ENCODE data around the gene PHACTR3.

Gene PHACTR3

DNA sequence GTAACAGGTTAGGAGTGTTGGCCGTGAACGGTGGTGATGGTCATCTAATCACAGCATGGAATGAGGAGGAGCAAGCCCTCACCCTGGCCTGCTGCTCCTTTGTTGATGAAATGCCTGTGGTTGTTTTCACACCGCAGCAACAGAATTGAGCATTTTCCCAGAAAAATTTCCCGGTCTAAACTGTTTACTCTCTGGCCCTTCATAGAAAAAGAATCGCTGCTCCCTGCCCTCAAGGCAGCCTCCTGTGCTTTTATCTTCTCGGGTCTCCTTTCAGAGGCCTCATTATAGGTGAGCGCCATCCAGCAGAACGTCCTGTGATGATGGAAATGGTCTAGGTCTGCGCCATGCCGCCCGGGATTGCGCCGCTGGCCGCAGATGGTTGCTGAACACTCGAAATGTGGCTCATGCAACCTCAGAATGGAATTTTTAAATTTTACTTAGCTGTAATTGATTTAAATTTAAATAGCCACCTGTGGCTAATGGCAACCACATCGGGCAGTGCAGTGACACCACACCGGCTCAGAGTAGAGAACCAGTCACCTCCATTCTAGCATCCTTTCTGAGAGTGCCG is 30.2 kb downstream of the PHACTR3 start:
- TF ChIP-seq, protein P1, sequence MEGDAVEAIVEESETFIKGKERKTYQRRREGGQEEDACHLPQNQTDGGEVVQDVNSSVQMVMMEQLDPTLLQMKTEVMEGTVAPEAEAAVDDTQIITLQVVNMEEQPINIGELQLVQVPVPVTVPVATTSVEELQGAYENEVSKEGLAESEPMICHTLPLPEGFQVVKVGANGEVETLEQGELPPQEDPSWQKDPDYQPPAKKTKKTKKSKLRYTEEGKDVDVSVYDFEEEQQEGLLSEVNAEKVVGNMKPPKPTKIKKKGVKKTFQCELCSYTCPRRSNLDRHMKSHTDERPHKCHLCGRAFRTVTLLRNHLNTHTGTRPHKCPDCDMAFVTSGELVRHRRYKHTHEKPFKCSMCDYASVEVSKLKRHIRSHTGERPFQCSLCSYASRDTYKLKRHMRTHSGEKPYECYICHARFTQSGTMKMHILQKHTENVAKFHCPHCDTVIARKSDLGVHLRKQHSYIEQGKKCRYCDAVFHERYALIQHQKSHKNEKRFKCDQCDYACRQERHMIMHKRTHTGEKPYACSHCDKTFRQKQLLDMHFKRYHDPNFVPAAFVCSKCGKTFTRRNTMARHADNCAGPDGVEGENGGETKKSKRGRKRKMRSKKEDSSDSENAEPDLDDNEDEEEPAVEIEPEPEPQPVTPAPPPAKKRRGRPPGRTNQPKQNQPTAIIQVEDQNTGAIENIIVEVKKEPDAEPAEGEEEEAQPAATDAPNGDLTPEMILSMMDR (conservative IDR thresholded peaks at IDR 0.05; ENCODE audit: low read depth, low read length), result no peak
- DNase-seq (ENCODE audit: low read depth), result no peak
- H3K4me3 ChIP-seq (ENCODE audit: low read depth, low read length), result no peak overlapping the region

DNA sequence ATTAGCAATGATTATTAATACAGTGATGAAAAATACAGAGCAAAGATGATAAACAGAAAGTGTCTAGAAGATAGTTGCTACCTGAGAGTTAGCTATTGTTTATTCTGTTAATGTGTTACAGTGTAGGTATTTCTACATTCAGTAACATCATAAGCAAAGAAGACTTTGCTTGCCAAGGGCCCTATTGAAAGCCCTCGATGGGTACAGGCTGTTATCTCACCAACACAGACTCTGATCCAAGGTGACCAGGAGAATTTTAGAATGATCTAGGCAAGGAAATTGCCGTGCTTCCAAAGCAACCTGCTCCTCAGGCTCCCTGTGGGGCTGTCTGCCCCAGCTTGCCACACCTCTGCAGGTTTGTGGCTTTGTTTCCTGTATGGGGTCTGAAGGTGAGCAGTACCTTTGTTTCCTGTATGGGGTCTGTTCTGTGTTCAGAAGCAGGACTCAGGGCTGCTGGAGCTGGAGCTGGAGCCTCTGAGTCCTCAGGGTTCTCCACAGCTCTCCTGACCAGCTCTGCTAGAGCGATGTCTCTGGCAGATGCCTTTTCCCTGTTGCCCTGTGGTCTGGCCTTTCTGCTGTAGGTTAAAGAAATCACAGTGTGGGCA is 32.5 kb downstream of the PHACTR3 start:
- no peak for DNase-seq (ENCODE audit: low read depth)
- H3K4me3 ChIP-seq (ENCODE audit: low read depth, low read length), result no peak overlapping the region
- TF ChIP-seq, protein P1 (conservative IDR thresholded peaks at IDR 0.05; ENCODE audit: low read depth, low read length), result no peak

DNA sequence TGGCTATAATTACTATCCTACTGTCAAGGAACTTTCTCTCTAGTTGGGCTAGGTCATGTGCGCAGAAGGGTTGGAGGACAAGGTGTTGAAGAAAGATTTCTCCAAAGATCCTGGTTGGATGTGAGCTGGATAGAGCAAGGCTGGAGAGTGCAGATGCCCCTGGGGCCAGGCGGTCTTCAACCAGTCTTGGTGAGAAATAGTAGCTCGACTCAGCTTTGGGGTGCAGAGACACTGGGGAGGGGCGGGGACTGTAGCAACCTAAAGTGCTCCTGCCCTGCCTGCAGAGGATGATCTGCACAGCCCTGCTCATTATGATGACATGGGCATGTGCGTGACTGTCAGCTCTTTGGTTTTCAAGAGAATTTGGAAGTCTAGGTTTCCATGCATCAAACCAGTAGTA is 35.9 kb downstream of the PHACTR3 start:
- no peak overlapping the region for H3K4me3 ChIP-seq (ENCODE audit: low read depth, low read length)
- TF ChIP-seq, protein P1 (conservative IDR thresholded peaks at IDR 0.05; ENCODE audit: low read depth, low read length), result no peak

DNA sequence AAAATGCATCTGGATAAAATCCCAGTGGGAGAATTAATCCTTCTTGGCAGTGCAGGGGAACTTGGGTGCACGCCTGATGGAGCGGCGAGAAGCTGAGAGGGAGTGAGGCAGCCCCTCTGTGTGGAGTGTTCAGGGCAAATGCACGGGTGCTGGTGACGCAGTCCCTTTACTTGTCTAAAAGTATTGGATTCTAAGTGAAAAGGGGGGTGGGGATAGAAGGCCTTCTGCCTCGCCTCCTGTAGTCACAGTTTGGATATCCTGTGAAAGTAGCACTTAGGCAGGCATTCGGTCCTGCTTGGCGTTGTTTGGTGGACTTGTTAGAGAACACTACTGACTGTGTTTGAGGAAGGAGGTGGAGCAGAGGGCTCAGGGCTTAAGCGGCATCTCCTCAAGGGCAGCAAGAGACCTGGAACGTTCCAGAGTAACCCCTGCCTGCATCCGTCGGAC is 39.3 kb downstream of the PHACTR3 start:
- DNase-seq (ENCODE audit: low read depth), result no peak
- TF ChIP-seq, protein P1 (conservative IDR thresholded peaks at IDR 0.05; ENCODE audit: low read depth, low read length), result no peak
- H3K4me3 ChIP-seq (ENCODE audit: low read depth, low read length), result no peak overlapping the region

More for the DNA sequence above, 35.9 kb downstream of the PHACTR3 start:
- no peak for DNase-seq (ENCODE audit: low read depth)

DNA sequence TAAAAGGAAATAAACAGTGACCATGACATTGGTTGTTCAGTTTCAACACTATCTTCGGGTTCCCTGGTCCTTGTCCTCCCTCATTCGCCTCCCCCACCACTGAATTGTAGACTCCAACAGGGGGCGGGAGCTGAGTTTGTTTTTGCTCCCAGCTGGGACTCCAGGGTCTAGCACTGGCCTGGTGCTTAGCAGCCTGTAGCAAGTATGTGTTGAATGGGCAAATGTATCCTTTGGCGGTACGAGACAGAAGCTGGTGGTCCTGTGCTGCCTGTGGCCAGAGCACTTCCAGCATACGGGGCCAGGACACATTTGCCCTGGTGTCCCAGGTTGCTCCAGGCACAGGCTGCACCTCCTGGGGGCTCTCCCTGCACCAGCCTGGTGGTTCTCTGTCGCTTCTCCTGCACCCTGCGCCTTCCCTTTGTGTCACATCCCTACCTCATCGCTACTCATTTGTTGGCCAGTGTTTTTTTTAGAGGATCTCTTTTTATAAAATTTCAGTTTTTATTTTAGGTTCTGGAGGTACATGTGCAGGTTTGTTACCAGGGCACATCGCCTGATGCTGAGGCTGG is 40.1 kb downstream of the PHACTR3 start:
- TF ChIP-seq, protein P1 (conservative IDR thresholded peaks at IDR 0.05; ENCODE audit: low read depth, low read length), result no peak
- DNase-seq (ENCODE audit: low read depth), result no peak
- no peak overlapping the region for H3K4me3 ChIP-seq (ENCODE audit: low read depth, low read length)

DNA sequence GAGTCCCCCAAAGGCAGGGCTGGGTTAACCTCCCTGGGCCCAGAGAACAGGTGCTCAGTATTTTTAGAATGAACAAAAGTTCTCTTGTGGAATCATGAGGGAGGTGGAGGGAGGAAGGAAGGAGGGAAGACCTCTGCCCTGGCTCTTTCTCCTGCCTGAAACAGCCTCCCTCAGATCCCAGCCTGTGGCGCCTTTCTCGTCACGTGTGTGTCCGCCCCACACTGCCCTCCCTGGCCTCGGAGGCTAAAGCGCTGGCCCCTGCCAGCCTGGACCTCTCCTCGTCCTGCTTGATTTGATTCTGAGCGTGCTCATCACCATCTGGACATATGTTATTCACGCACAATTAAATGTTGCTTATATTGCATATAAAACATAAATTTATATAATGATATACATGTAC is 40.9 kb downstream of the PHACTR3 start:
- no peak overlapping the region for H3K4me3 ChIP-seq (ENCODE audit: low read depth, low read length)
- DNase-seq (ENCODE audit: low read depth), result no peak
- TF ChIP-seq, protein P1 (conservative IDR thresholded peaks at IDR 0.05; ENCODE audit: low read depth, low read length), result no peak

DNA sequence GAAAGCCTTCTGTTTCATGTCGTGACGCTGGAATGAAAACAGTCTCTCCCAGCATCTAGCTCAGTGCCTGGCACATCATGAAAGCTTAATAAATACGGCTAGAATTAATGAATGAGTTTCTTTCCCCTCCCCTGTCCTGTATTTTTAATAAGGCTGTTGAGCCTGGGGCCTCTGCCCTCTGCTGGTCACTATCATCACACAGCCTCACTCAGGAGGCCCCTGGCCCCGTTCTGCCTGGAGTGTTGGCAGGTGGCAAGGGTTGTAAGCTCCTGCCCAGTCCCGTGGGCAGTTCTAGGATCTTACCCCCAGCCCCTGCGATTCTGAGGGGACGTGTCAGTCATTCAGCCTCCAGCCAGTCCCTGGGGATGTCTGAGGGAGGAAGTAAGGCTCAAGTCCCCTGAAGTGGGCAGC is 41.4 kb downstream of the PHACTR3 start:
- DNase-seq (ENCODE audit: low read depth), result no peak
- TF ChIP-seq, protein P1 (conservative IDR thresholded peaks at IDR 0.05; ENCODE audit: low read depth, low read length), result no peak
- H3K4me3 ChIP-seq (ENCODE audit: low read depth, low read length), result no peak overlapping the region

Measured in choroid plexus epithelial cell (primary cell).